ENCODE measurements around the gene GALK2.

Gene GALK2

GRCh38 chr15:49189631-49190030 lies 19.6 kb downstream of the GALK2 start:
- TF ChIP-seq EZH2phosphoT487 (IDR thresholded peaks at IDR 0.05; ENCODE audit: borderline replicate concordance) (no peak), CTCF (conservative IDR thresholded peaks at IDR 0.05; ENCODE audit: low read length) (no peak)
- Histone ChIP-seq H3K4me1 (ENCODE audit: insufficient read depth, low read length, poor library complexity, severe bottlenecking) (no peaks in the 10 kb centered on the region), H2AFZ (ENCODE audit: low read length) (no peak overlapping the region), H4K20me1 (ENCODE audit: insufficient read depth, low read length, poor library complexity, severe bottlenecking) (no peaks in the 10 kb centered on the region), H3K9ac (ENCODE audit: low read depth, low read length, poor library complexity, severe bottlenecking) (no peak overlapping the region), H3K9me2 (replicated peaks; ENCODE audit: low read depth, low read length) (no peaks in the 10 kb centered on the region), H3K9me3 (ENCODE audit: insufficient read depth, low read depth, low read length) (no peaks in the 10 kb centered on the region), H3K4me2 (ENCODE audit: low read depth, low read length, poor library complexity, severe bottlenecking) (no peak overlapping the region), H3K79me2 (ENCODE audit: insufficient read depth, low read length) (no peaks in the 10 kb centered on the region), H3K27me3 (ENCODE audit: insufficient read depth, low read length, poor library complexity, severe bottlenecking) (no peaks in the 10 kb centered on the region), H3K4me3 (ENCODE audit: low read length, poor library complexity, severe bottlenecking) (no peak overlapping the region), H3K36me3 (ENCODE audit: insufficient read depth, low read length) (no peaks in the 10 kb centered on the region), H3F3A (ENCODE audit: low read depth) (no peaks in the 10 kb centered on the region)

- Histone ChIP-seq H4K20me1 (ENCODE audit: insufficient read depth, low read length, poor library complexity, severe bottlenecking) (no peaks in the 10 kb centered on the region), H3K4me3 (ENCODE audit: low read length, poor library complexity, severe bottlenecking) (no peak overlapping the region), H3K36me3 (ENCODE audit: insufficient read depth, low read length) (no peaks in the 10 kb centered on the region), H3K9ac (ENCODE audit: low read depth, low read length, poor library complexity, severe bottlenecking) (no peak overlapping the region), H3K4me1 (ENCODE audit: insufficient read depth, low read length, poor library complexity, severe bottlenecking) (peaks cover 3% of the 10 kb centered on the region), H3K9me3 (ENCODE audit: insufficient read depth, low read depth, low read length) (no peaks in the 10 kb centered on the region), H3K79me2 (ENCODE audit: insufficient read depth, low read length) (no peaks in the 10 kb centered on the region), H2AFZ (ENCODE audit: low read length) (no peak overlapping the region), H3K27me3 (ENCODE audit: insufficient read depth, low read length, poor library complexity, severe bottlenecking) (no peaks in the 10 kb centered on the region), H3F3A (ENCODE audit: low read depth) (no peaks in the 10 kb centered on the region), H3K4me2 (ENCODE audit: low read depth, low read length, poor library complexity, severe bottlenecking) (no peak overlapping the region), H3K9me2 (replicated peaks; ENCODE audit: low read depth, low read length) (no peaks in the 10 kb centered on the region)
- TF ChIP-seq EZH2phosphoT487 (IDR thresholded peaks at IDR 0.05; ENCODE audit: borderline replicate concordance) (no peak), CTCF (conservative IDR thresholded peaks at IDR 0.05; ENCODE audit: low read length) (no peak)
Measured at GRCh38 chr15:49190586-49190985, 20.5 kb downstream of the GALK2 start.

GRCh38 chr15:49191892-49192291 lies 21.8 kb downstream of the GALK2 start:
- TF ChIP-seq EZH2phosphoT487 (IDR thresholded peaks at IDR 0.05; ENCODE audit: borderline replicate concordance) (no peak), CTCF (conservative IDR thresholded peaks at IDR 0.05; ENCODE audit: low read length) (no peak)
- Histone ChIP-seq H3K4me1 (ENCODE audit: insufficient read depth, low read length, poor library complexity, severe bottlenecking) (peaks cover 12% of the 10 kb centered on the region), H3F3A (ENCODE audit: low read depth) (no peaks in the 10 kb centered on the region), H3K9me3 (ENCODE audit: insufficient read depth, low read depth, low read length) (no peaks in the 10 kb centered on the region), H4K20me1 (ENCODE audit: insufficient read depth, low read length, poor library complexity, severe bottlenecking) (no peaks in the 10 kb centered on the region), H3K4me3 (ENCODE audit: low read length, poor library complexity, severe bottlenecking) (no peak overlapping the region), H3K27me3 (ENCODE audit: insufficient read depth, low read length, poor library complexity, severe bottlenecking) (no peaks in the 10 kb centered on the region), H3K4me2 (ENCODE audit: low read depth, low read length, poor library complexity, severe bottlenecking) (no peak overlapping the region), H3K36me3 (ENCODE audit: insufficient read depth, low read length) (no peaks in the 10 kb centered on the region), H3K9ac (ENCODE audit: low read depth, low read length, poor library complexity, severe bottlenecking) (no peak overlapping the region), H3K9me2 (replicated peaks; ENCODE audit: low read depth, low read length) (no peaks in the 10 kb centered on the region), H3K79me2 (ENCODE audit: insufficient read depth, low read length) (no peaks in the 10 kb centered on the region), H2AFZ (ENCODE audit: low read length) (no peak overlapping the region)

All from Loucy (cell line).